K562 (cell line): ENCODE results near the gene TIGD7. TPM values are rescaled to one million over a fixed set of nuclear protein-coding genes. Genes with fewer than 3 reads are reported as not detected.
A peak's percentile ranks its signal among the peaks of the same experiment; 100 is the strongest.

Experiments
- CC2D1A ChIP-seq: fragments of 450-650 bp; IDR thresholded peaks from 2 replicates; pipeline ENCODE4 v1.6.1; 2017; ENCODE audit warnings: mild to moderate bottlenecking
- DMBX1 ChIP-seq: fragments of 250-450 bp; sonication (Bioruptor Pico); IDR thresholded peaks from 2 replicates; pipeline ENCODE4 v1.8.0; 2022; ENCODE audit warnings: inconsistent platforms, mild to moderate bottlenecking, moderate library complexity, borderline replicate concordance
- DPF2 ChIP-seq: fragments of 450-650 bp; IDR thresholded peaks from 2 replicates; pipeline ENCODE4 v1.6.1; 2016
- ERF ChIP-seq: fragments of 450-650 bp; formaldehyde crosslinking; IDR thresholded peaks from 2 replicates; pipeline ENCODE4 v1.4.0; 2020; ENCODE audit warnings: mild to moderate bottlenecking, mixed read lengths
- FIP1L1 ChIP-seq: fragments of 200-400 bp; formaldehyde crosslinking; IDR thresholded peaks from 2 replicates; pipeline ENCODE4 v1.6.1; 2018; ENCODE audit warnings: mild to moderate bottlenecking, low read depth, low read length; ENCODE audit not compliant: poor library complexity, severe bottlenecking
- FOXA3 ChIP-seq, 2 experiments: fragments of 450-650 bp in 1 of 2; sonication (generic) in 1 of 2; formaldehyde crosslinking; IDR thresholded peaks in 1 of 2; conservative IDR thresholded peaks in 1 of 2; 2 replicates each; pipeline versions ENCODE4 v1.4.0 to v1.8.0; 2020 to 2022; ENCODE audit warnings: mild to moderate bottlenecking in 2 of 2, missing genetic modification reagents in 1 of 2
- KDM5B ChIP-seq: fragments of 200-600 bp; sonication (generic); IDR thresholded peaks from 2 replicates; pipeline ENCODE4 v1.6.1; 2012; ENCODE audit warnings: low read depth, mild to moderate bottlenecking, moderate library complexity, low read length, control low read depth, inconsistent platforms; ENCODE audit not compliant: insufficient replicate concordance
- NELFE ChIP-seq: IDR thresholded peaks from 2 replicates; pipeline ENCODE4 v1.6.1; 2011; ENCODE audit warnings: mild to moderate bottlenecking; ENCODE audit not compliant: insufficient read depth, insufficient read length
- NR4A1 ChIP-seq, 2 experiments: fragments of 250-450 bp in 1 of 2; fragments of 450-650 bp in 1 of 2; sonication (Bioruptor Pico) in 1 of 2; IDR thresholded peaks; 2 replicates each; pipeline versions ENCODE4 v1.4.0 to v1.6.1; 2016 to 2020; ENCODE audit warnings: mild to moderate bottlenecking in 2 of 2, missing compliant biosample characterization in 1 of 2, missing genetic modification characterization in 1 of 2, moderate library complexity in 1 of 2
- PHB ChIP-seq: fragments of 250-450 bp; sonication (Bioruptor Pico); IDR thresholded peaks from 2 replicates; pipeline ENCODE4 v1.5.0; 2021
- PHF8 ChIP-seq: fragments of 200-600 bp; sonication (generic); IDR thresholded peaks from 2 replicates; pipeline ENCODE4 v1.6.1; 2012; ENCODE audit warnings: mixed run types, mild to moderate bottlenecking, inconsistent platforms, low read length, moderate library complexity, borderline replicate concordance
- SRF ChIP-seq, 2 experiments: fragments of 250-450, 450-650 bp in 1 of 2; sonication (Bioruptor Pico) in 1 of 2; sonication (generic) in 1 of 2; formaldehyde crosslinking; IDR thresholded peaks; 2 replicates each; pipeline versions ENCODE4 v1.5.0 to v1.5.1; 2020 to 2022; ENCODE audit warnings: mild to moderate bottlenecking in 1 of 2, missing genetic modification reagents in 1 of 2
- ZNF140 ChIP-seq: fragments of 250-450 bp; sonication (Bioruptor Pico); IDR thresholded peaks from 2 replicates; pipeline ENCODE4 v1.8.0; 2021; ENCODE audit warnings: moderate library complexity, mild to moderate bottlenecking, inconsistent platforms
- ZNF232 ChIP-seq: sonication (generic); formaldehyde crosslinking; IDR thresholded peaks from 2 replicates; pipeline ENCODE4 v1.8.0; 2022; ENCODE audit warnings: mild to moderate bottlenecking, missing genetic modification reagents
- ZNF444 ChIP-seq: fragments of 250-450 bp; sonication (Bioruptor Pico); IDR thresholded peaks from 2 replicates; pipeline ENCODE4 v1.4.0; 2020; ENCODE audit warnings: mild to moderate bottlenecking, moderate library complexity
- ZNF583 ChIP-seq: fragments of 250-450 bp; sonication (Bioruptor Pico); IDR thresholded peaks from 2 replicates; pipeline ENCODE4 v1.4.0; 2020
- ZNF780A ChIP-seq: fragments of 250-450 bp; sonication (Bioruptor Pico); IDR thresholded peaks from 2 replicates; pipeline ENCODE4 v1.5.0; 2021; ENCODE audit warnings: mild to moderate bottlenecking
- polyA plus RNA-seq, 8 experiments: library from polyadenylated mRNA; depleted of rRNA in 4 of 8; stranded (reverse) in 5 of 8; unstranded in 3 of 8; fragments of >200 nt; fragmentation: Nextera tagmentation in 2 of 8; fragmentation: Illumina TruSeq in 1 of 8; extraction: Ambion mirVana in 2 of 8; extraction: Trizol in 1 of 8; gene quantifications; 2 replicates each; pipeline versions ENCODE4 v1.2.1 to v1.2.3, GENCODE V29; 2011 to 2014; ENCODE audit warnings: inconsistent platforms in 1 of 8, missing spikeins in 1 of 8
- total RNA-seq, 7 experiments: library from RNA; depleted of rRNA in 6 of 7; stranded (reverse); fragments of >200 nt in 6 of 7; fragmentation: Illumina TruSeq in 2 of 7; extraction: Trizol in 2 of 7; gene quantifications; 2 replicates each; pipeline versions ENCODE4 v1.2.1 to v1.2.3, GENCODE V29; 2011 to 2021; ENCODE audit warnings: low replicate concordance in 1 of 7
- TF ChIP-seq, protein P1 (sequence below): fragments of 250-450 bp; sonication (Bioruptor Pico); IDR thresholded peaks from 2 replicates; pipeline ENCODE4 v1.5.0; 2021; ENCODE audit warnings: mild to moderate bottlenecking, moderate library complexity
- TF ChIP-seq, protein P2 (sequence below): fragments of 250-450 bp; sonication (Bioruptor Pico); IDR thresholded peaks from 2 replicates; pipeline ENCODE4 v1.4.0; 2020; ENCODE audit warnings: borderline replicate concordance
- TF ChIP-seq, protein P3 (sequence below): fragments of 450-650 bp; IDR thresholded peaks from 2 replicates; pipeline ENCODE4 v1.6.1; 2014; ENCODE audit warnings: low read depth, mild to moderate bottlenecking, moderate library complexity, borderline replicate concordance

The TIGD7 gene
- total and polyA plus RNA-seq, 9 of the 15 experiments (the other 6 are each of a cell fraction or from before 2014, with no cell fraction given), result 0.84 to 10.7 (median 6.7) TPM

DNA sequence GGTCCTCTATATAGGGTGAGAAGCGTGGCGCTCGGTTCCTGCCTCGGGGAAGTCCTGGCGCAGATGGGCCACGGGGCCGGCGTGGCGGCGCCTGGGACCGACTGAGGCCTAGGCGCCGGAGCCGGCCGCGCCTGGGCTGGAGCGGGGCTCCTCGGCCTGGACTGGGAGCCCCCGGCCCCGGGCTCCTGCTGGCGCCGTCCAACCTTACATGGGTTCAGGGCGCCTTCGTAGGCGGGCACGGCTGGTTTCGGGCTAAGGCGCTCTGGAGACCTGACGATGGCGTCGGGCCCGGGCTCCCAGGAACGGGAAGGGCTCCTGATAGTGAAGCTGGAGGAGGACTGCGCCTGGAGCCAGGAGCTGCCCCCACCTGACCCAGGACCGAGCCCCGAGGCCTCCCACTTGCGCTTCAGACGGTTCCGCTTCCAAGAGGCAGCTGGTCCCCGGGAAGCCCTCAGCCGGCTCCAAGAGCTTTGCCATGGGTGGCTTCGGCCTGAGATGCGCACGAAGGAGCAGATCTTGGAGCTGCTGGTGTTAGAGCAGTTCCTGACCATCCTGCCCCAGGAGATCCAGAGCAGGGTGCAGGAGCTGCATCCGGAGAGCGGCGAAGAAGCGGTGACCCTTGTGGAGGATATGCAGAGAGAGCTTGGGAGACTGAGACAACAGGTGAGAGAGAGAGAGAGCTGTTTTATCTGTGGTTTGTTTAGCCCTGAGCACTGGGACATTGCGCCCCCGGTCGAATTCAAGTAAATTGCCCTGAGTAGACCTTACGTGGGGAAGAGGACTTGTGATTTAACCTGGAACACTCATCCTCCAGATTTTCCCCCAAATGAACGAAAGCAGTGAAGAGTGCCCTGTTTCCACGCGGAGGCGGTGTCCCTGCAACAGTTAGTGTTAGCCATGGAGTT lies 21.4 kb downstream of the TIGD7 start (continued):
- TF ChIP-seq, protein P1, sequence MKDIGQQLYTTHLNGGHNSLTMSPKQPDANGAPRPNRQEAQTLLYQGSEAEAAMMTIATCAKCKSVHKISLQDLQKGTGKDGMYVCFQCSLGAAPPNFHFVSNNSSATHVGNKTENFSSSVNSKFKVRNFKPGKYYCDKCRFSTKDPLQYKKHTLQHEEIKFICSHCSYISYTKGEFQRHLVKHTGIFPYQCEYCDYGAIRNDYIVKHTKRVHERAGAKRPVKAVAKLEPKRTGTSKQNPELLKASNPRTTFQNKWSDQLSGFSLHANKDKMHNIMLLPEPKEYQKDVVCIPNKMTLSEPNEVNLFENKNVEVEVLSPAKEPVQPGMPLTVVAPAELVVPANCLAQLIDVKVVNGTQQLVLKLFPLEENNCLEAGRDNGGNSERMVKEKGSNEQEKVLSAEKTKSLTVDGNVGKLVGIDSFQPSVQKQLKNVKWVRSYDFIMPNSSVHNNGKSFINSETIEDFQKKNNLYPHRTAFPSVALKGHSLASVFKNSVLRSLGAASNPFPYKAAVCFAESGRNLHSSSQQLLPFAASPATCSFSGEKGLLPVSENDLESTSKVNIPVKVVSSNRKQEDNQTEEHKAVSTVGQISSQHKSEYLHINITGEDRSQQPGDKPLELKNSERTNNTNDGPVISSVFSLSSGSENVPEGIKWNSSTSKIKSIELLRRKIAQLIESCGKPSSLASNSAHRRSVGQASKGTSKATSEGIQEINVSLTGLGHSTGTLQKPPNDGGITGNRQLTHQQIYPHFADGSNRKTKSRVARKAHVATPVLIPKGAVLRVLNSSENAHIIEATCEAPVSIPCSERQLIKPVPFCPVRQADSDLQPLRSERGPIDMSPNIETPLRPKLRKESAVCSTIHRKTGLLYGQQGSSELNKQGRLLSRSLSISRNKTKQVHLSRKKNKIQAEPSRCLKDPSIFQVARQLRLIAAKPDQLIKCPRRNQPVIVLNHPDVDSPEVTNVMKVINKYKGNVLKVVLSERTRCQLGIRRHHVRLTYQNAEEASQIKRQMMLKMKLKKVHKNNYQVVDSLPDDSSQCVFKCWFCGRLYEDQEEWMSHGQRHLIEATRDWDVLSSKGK, result no peak
- TF ChIP-seq, protein P2, sequence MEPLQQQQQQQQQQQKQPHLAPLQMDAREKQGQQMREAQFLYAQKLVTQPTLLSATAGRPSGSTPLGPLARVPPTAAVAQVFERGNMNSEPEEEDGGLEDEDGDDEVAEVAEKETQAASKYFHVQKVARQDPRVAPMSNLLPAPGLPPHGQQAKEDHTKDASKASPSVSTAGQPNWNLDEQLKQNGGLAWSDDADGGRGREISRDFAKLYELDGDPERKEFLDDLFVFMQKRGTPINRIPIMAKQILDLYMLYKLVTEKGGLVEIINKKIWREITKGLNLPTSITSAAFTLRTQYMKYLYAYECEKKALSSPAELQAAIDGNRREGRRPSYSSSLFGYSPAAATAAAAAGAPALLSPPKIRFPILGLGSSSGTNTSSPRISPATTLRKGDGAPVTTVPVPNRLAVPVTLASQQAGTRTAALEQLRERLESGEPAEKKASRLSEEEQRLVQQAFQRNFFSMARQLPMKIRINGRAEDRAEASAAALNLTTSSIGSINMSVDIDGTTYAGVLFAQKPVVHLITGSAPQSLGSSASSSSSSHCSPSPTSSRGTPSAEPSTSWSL, result 0 out of 2 replicates have a peak, but pooled peaks have one; percentile 61
- TF ChIP-seq ZNF140 (CRISPR knock-in tag), result no peak
- no peak for TF ChIP-seq ZNF780A
- TF ChIP-seq DMBX1 (CRISPR knock-in tag), result 0 out of 2 replicates have a peak, but pooled peaks have one; percentile 12
- TF ChIP-seq ZNF232 (CRISPR knock-in tag), result no peak
- peak; percentile 73; the same call in 1 of the 2 replicates for TF ChIP-seq ERF (CRISPR knock-in tag)
- no peak for TF ChIP-seq KDM5B
- TF ChIP-seq DPF2, result no peak
- TF ChIP-seq, protein P3, sequence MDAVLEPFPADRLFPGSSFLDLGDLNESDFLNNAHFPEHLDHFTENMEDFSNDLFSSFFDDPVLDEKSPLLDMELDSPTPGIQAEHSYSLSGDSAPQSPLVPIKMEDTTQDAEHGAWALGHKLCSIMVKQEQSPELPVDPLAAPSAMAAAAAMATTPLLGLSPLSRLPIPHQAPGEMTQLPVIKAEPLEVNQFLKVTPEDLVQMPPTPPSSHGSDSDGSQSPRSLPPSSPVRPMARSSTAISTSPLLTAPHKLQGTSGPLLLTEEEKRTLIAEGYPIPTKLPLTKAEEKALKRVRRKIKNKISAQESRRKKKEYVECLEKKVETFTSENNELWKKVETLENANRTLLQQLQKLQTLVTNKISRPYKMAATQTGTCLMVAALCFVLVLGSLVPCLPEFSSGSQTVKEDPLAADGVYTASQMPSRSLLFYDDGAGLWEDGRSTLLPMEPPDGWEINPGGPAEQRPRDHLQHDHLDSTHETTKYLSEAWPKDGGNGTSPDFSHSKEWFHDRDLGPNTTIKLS, result no peak
- no peak for TF ChIP-seq PHB (CRISPR knock-in tag)
- TF ChIP-seq ZNF444, result 0 out of 2 replicates have a peak, but pooled peaks have one; percentile 22
- TF ChIP-seq FIP1L1, result no peak
- no peak for TF ChIP-seq CC2D1A
- no peak for TF ChIP-seq NR4A1 (CRISPR knock-in tag; IDR thresholded peaks at IDR 0.05)
- TF ChIP-seq NR4A1 (tag; IDR thresholded peaks at IDR 0.05), result no peak
- TF ChIP-seq NELFE, result no peak
- TF ChIP-seq SRF (CRISPR knock-in tag; IDR thresholded peaks at IDR 0.05), result 0 out of 4 replicates have a peak, but pooled peaks of 1 of the 2 experiments have one; percentile 63
- TF ChIP-seq PHF8, result peak; percentile 85; the same call in 1 of the 2 replicates
- TF ChIP-seq ZNF583 (CRISPR knock-in tag), result 0 out of 2 replicates have a peak, but pooled peaks have one; percentile 51
- TF ChIP-seq FOXA3 (CRISPR knock-in tag; conservative IDR thresholded peaks at IDR 0.05 in 1 of 2, IDR thresholded peaks at IDR 0.05 in 1 of 2), result 0 out of 4 replicates have a peak, but pooled peaks of 1 of the 2 experiments have one; percentile 22
